ENCODE results near the gene CORO7.

CORO7 gene

DNA sequence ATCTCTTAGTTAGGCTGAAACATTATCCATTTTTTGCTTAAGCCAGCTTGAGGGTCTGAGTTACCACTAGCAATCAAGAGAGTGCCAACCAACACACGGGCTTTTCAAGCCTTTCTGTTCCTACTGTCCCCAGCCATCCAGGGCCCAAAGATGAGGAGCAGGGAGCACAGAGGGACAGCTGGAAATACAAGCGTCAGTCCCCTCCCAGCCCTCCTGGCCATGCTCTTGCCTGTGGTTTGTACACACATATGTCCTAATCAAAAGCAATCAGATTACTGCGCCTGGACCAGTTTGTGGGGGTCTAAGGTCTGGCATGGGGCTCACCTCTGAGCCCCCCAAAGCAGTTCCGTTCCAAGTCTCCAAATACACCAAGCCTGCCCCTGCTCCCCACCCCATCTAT is 3.5 kb downstream of the CORO7 start:
- Histone ChIP-seq H2BK120ac (ENCODE audit: low read depth, low read length) (no peak overlapping the region), H2BK5ac (ENCODE audit: low read length) (no peak overlapping the region), H3K4me3 (ENCODE audit: low read length in 2 of 2) (no peak overlapping the region), H3K27ac (replicated peaks; ENCODE audit: low read length) (no peak overlapping the region), H3K18ac (ENCODE audit: low read length) (no peak overlapping the region), H2AFZ (ENCODE audit: low read length) (no peak overlapping the region), H3K79me1 (ENCODE audit: low read depth, low read length) (peaks cover 2% of the 10 kb centered on the region), H3K36me3 (replicated peaks in 1 of 2; ENCODE audit: control insufficient read depth in 2 of 2, insufficient read depth in 2 of 2, low read length in 2 of 2) (peaks cover 3 to 12% of the 10 kb centered on the region in 2 donors), H3K4me2 (ENCODE audit: insufficient read depth, low read length, poor library complexity, severe bottlenecking) (no peak overlapping the region), H4K8ac (ENCODE audit: low read depth, low read length) (no peak overlapping the region), H3K9me3 (replicated peaks in 1 of 2; ENCODE audit: control insufficient read depth in 2 of 2, insufficient read depth in 1 of 2, low read depth in 1 of 2, low read length in 2 of 2) (no peaks in the 10 kb centered on the region), H3K27me3 (ENCODE audit: control insufficient read depth in 3 of 3, insufficient read depth in 3 of 3, low read depth in 1 of 3, low read length in 3 of 3) (peaks cover 0 to 6% (median 0%) of the 10 kb centered on the region in 3 experiments), H3K9ac (ENCODE audit: low read depth, low read length, poor library complexity) (no peak overlapping the region), H3K4ac (ENCODE audit: low read length) (no peak overlapping the region), H4K91ac (ENCODE audit: low read depth, low read length, poor library complexity) (no peak overlapping the region), H3K23ac (ENCODE audit: low read depth, low read length, poor library complexity) (no peak overlapping the region), H3K4me1 (ENCODE audit: control insufficient read depth in 2 of 2, insufficient read depth in 1 of 2, low read depth in 1 of 2, low read length in 2 of 2) (peaks cover 8 to 16% of the 10 kb centered on the region in 2 donors), H2BK12ac (ENCODE audit: low read length) (no peak overlapping the region), H2BK15ac (ENCODE audit: low read length) (no peak overlapping the region), H2AK5ac (ENCODE audit: low read depth, low read length) (no peak overlapping the region), H3K14ac (ENCODE audit: low read length) (no peak overlapping the region)
- no CpG with 5 or more reads among the region's 4 CpGs for WGBS, 2 donors (ENCODE audit: extremely low coverage in 2 of 2, insufficient read length in 2 of 2, insufficient replicate concordance in 1 of 2)
- DNase-seq (ENCODE audit: low spot score), result no peak

DNA sequence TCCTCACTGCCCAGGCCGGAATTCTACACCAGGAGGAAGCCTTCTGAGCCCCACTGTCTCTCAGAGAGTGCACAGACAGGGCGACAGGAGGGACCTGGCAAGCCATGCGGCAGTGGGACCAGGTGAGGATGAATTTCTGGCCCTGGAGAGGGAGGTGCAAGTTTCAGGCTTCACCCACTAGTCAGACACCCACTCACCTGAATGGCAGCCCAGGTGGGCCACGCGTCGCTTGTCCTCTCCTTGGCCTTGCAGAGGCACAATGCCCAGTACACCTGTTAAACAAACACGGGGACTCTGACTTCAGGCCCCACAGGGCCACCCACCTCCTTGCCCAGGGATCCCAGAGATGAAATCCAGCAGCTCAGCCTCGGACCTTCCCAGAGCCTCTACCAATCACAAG is 4.2 kb downstream of the CORO7 start:
- Histone ChIP-seq H2BK15ac (ENCODE audit: low read length) (no peak overlapping the region), H4K8ac (ENCODE audit: low read depth, low read length) (no peak overlapping the region), H2AK5ac (ENCODE audit: low read depth, low read length) (peak overlapping the region; percentile 74), H3K9me3 (replicated peaks in 1 of 2; ENCODE audit: control insufficient read depth in 2 of 2, insufficient read depth in 1 of 2, low read depth in 1 of 2, low read length in 2 of 2) (no peaks in the 10 kb centered on the region), H3K9ac (ENCODE audit: low read depth, low read length, poor library complexity) (peak overlapping the region; percentile 15), H3K79me1 (ENCODE audit: low read depth, low read length) (peaks cover 2% of the 10 kb centered on the region), H3K23ac (ENCODE audit: low read depth, low read length, poor library complexity) (peak overlapping the region; percentile 44), H2BK12ac (ENCODE audit: low read length) (peak overlapping the region; percentile 49), H3K18ac (ENCODE audit: low read length) (no peak overlapping the region), H4K91ac (ENCODE audit: low read depth, low read length, poor library complexity) (no peak overlapping the region), H3K27ac (replicated peaks; ENCODE audit: low read length) (no peak overlapping the region), H3K14ac (ENCODE audit: low read length) (no peak overlapping the region), H2BK5ac (ENCODE audit: low read length) (no peak overlapping the region), H3K4me1 (ENCODE audit: control insufficient read depth in 2 of 2, insufficient read depth in 1 of 2, low read depth in 1 of 2, low read length in 2 of 2) (peaks cover 8 to 16% of the 10 kb centered on the region in 2 donors), H2BK120ac (ENCODE audit: low read depth, low read length) (no peak overlapping the region), H3K36me3 (replicated peaks in 1 of 2; ENCODE audit: control insufficient read depth in 2 of 2, insufficient read depth in 2 of 2, low read length in 2 of 2) (peaks cover 3 to 17% of the 10 kb centered on the region in 2 donors), H2AFZ (ENCODE audit: low read length) (no peak overlapping the region), H3K4me3 (ENCODE audit: low read length in 2 of 2) (no peak overlapping the region), H3K4ac (ENCODE audit: low read length) (no peak overlapping the region), H3K4me2 (ENCODE audit: insufficient read depth, low read length, poor library complexity, severe bottlenecking) (no peak overlapping the region), H3K27me3 (ENCODE audit: control insufficient read depth in 3 of 3, insufficient read depth in 3 of 3, low read depth in 1 of 3, low read length in 3 of 3) (peaks cover 0 to 4% (median 0%) of the 10 kb centered on the region in 3 experiments)
- no peak for DNase-seq (ENCODE audit: low spot score)
- no CpG with 5 or more reads among the region's 8 CpGs for whole genome bisulfite sequencing, 2 donors (ENCODE audit: extremely low coverage in 2 of 2, insufficient read length in 2 of 2, insufficient replicate concordance in 1 of 2)

DNA sequence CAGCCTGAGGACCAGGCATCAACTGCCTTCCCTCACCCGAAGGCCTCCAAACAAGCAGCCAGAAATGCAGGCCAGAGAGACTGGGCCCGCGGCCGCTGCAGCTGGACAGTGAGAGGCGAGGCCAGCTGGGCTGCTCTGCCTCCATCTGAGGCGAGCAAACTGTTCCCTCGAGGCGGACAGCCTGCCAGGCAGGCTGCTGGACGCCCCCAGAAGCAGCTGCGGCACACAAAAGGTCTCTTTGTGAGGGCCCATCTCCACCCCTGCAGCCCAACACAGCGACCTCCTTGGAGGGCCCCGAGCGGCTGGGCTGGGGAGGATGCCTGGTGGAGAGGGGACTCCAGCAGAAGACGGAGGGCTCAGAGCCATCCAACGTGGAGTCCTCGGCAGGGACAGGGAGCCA is 4.7 kb downstream of the CORO7 start:
- Histone ChIP-seq H3K27me3 (ENCODE audit: control insufficient read depth in 3 of 3, insufficient read depth in 3 of 3, low read depth in 1 of 3, low read length in 3 of 3) (peaks cover 0 to under 1% (median 0%) of the 10 kb centered on the region in 3 experiments), H3K23ac (ENCODE audit: low read depth, low read length, poor library complexity) (peak overlapping the region; percentile 44)

DNA sequence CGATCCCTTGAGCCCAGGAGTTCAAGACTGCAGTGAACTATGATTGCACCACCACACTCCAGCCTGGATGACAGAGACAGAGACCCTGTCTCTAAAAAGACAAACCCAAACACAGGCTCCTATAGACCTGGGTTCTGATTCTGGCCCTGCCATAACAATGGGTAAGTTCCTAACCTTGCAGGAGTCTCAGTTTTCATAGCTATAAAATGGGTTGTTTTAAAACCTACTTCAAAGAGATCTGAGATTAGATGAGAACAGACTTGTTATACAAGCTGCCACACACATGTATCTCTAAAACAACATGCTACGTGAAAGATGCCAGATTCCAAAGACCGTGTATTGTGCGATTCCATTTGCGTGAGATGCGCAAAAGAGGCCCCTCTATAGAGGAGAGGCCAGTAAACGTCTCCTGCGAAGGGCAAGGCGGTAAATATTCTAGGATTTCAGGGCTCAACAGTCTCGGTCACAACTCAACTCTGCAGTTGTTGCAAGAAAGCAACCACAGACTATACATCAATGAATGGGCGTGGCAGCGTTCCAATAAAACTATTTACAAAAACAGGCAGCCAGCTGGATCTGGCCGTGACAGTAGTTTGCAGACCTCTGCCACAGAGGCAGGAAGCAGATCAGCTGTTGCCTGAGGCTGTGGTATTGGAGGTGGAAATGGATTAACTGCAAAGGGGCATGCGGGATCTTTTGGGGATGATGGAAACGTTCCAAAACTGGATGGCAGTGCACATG is 5.9 kb downstream of the CORO7 start:
- Histone ChIP-seq H3K4ac (ENCODE audit: low read length) (no peak overlapping the region), H3K4me3 (ENCODE audit: low read length in 2 of 2) (no peak overlapping the region), H3K27ac (replicated peaks; ENCODE audit: low read length) (no peak overlapping the region), H3K9ac (ENCODE audit: low read depth, low read length, poor library complexity) (peak overlapping the region; percentile 70), H3K36me3 (replicated peaks in 1 of 2; ENCODE audit: control insufficient read depth in 2 of 2, insufficient read depth in 2 of 2, low read length in 2 of 2) (peaks cover 3 to 17% of the 10 kb centered on the region in 2 donors), H2AFZ (ENCODE audit: low read length) (no peak overlapping the region), H2AK5ac (ENCODE audit: low read depth, low read length) (no peak overlapping the region), H2BK12ac (ENCODE audit: low read length) (no peak overlapping the region), H2BK5ac (ENCODE audit: low read length) (no peak overlapping the region), H3K18ac (ENCODE audit: low read length) (no peak overlapping the region), H2BK15ac (ENCODE audit: low read length) (no peak overlapping the region), H3K23ac (ENCODE audit: low read depth, low read length, poor library complexity) (no peak overlapping the region), H3K4me2 (ENCODE audit: insufficient read depth, low read length, poor library complexity, severe bottlenecking) (no peak overlapping the region), H3K27me3 (ENCODE audit: control insufficient read depth in 3 of 3, insufficient read depth in 3 of 3, low read depth in 1 of 3, low read length in 3 of 3) (no peaks in the 10 kb centered on the region), H4K8ac (ENCODE audit: low read depth, low read length) (no peak overlapping the region), H3K79me1 (ENCODE audit: low read depth, low read length) (peaks cover 3% of the 10 kb centered on the region), H3K14ac (ENCODE audit: low read length) (no peak overlapping the region), H3K9me3 (replicated peaks in 1 of 2; ENCODE audit: control insufficient read depth in 2 of 2, insufficient read depth in 1 of 2, low read depth in 1 of 2, low read length in 2 of 2) (no peaks in the 10 kb centered on the region), H2BK120ac (ENCODE audit: low read depth, low read length) (no peak overlapping the region), H4K91ac (ENCODE audit: low read depth, low read length, poor library complexity) (no peak overlapping the region), H3K4me1 (ENCODE audit: control insufficient read depth in 2 of 2, insufficient read depth in 1 of 2, low read depth in 1 of 2, low read length in 2 of 2) (peaks cover 3 to 10% of the 10 kb centered on the region in 2 donors)
- no CpG with 5 or more reads among the region's 15 CpGs for WGBS, 2 donors (ENCODE audit: extremely low coverage in 2 of 2, insufficient read length in 2 of 2, insufficient replicate concordance in 1 of 2)
- no peak for DNase-seq (ENCODE audit: low spot score)

More for the DNA sequence above, 4.7 kb downstream of the CORO7 start:
- Histone ChIP-seq H3K79me1 (ENCODE audit: low read depth, low read length) (peaks cover 2% of the 10 kb centered on the region), H2AK5ac (ENCODE audit: low read depth, low read length) (peak overlapping the region; percentile 74), H3K9ac (ENCODE audit: low read depth, low read length, poor library complexity) (no peak overlapping the region), H3K36me3 (replicated peaks in 1 of 2; ENCODE audit: control insufficient read depth in 2 of 2, insufficient read depth in 2 of 2, low read length in 2 of 2) (peaks cover 3 to 17% of the 10 kb centered on the region in 2 donors), H2BK5ac (ENCODE audit: low read length) (no peak overlapping the region), H3K4me2 (ENCODE audit: insufficient read depth, low read length, poor library complexity, severe bottlenecking) (peak overlapping the region; percentile 18), H3K27ac (replicated peaks; ENCODE audit: low read length) (no peak overlapping the region), H3K4ac (ENCODE audit: low read length) (no peak overlapping the region), H3K18ac (ENCODE audit: low read length) (no peak overlapping the region), H2BK15ac (ENCODE audit: low read length) (no peak overlapping the region), H3K9me3 (replicated peaks in 1 of 2; ENCODE audit: control insufficient read depth in 2 of 2, insufficient read depth in 1 of 2, low read depth in 1 of 2, low read length in 2 of 2) (no peaks in the 10 kb centered on the region), H4K8ac (ENCODE audit: low read depth, low read length) (no peak overlapping the region), H2BK120ac (ENCODE audit: low read depth, low read length) (no peak overlapping the region), H3K14ac (ENCODE audit: low read length) (peak overlapping the region; percentile 82), H3K4me3 (ENCODE audit: low read length in 2 of 2) (no peak overlapping the region), H4K91ac (ENCODE audit: low read depth, low read length, poor library complexity) (no peak overlapping the region), H3K4me1 (ENCODE audit: control insufficient read depth in 2 of 2, insufficient read depth in 1 of 2, low read depth in 1 of 2, low read length in 2 of 2) (peaks cover 6 to 12% of the 10 kb centered on the region in 2 donors), H2AFZ (ENCODE audit: low read length) (no peak overlapping the region), H2BK12ac (ENCODE audit: low read length) (peak overlapping the region; percentile 49)
- DNase-seq (ENCODE audit: low spot score), result no peak
- WGBS, 2 donors (ENCODE audit: extremely low coverage in 2 of 2, insufficient read length in 2 of 2, insufficient replicate concordance in 1 of 2), result no CpG with 5 or more reads among the region's 16 CpGs
